GM12801 (cell line): ENCODE measurements around the gene GNA12.

Experiments used
- CTCF ChIP-seq: IDR thresholded peaks from one replicate; pipeline ENCODE4 v1.5.1; 2011; ENCODE audit warnings: control low read depth; ENCODE audit not compliant: insufficient read length; ENCODE audit errors: extremely low read depth

Gene GNA12

GRCh38 chr7:2818653-2819052 is 25.5 kb downstream of the GNA12 start:
- TF ChIP-seq CTCF: no peak

- TF ChIP-seq CTCF: no peak
These were observed 26.0 kb downstream of the GNA12 start for GRCh38 chr7:2818121-2818520.

- TF ChIP-seq CTCF: no peak
These were observed 26.7 kb downstream of the GNA12 start for GRCh38 chr7:2817456-2817855.

GRCh38 chr7:2815875-2816245 is 28.2 kb downstream of the GNA12 start:
- TF ChIP-seq CTCF: no peak

GRCh38 chr7:2814946-2815874 is 28.9 kb downstream of the GNA12 start:
- TF ChIP-seq CTCF: no peak

GRCh38 chr7:2814186-2814945 is 29.7 kb downstream of the GNA12 start:
- TF ChIP-seq CTCF: no peak

- no peak for TF ChIP-seq CTCF
These were observed 30.5 kb downstream of the GNA12 start for GRCh38 chr7:2813350-2814185.
